Endodermal cell (in vitro differentiated cells): Measurements from ENCODE around the gene PVALEF. TPM values are rescaled to one million over a fixed set of nuclear protein-coding genes. Genes with fewer than 3 reads are reported as not detected.

Source experiments
- DNase-seq: peaks from one replicate; pipeline ENCODE4 v3.0.0-alpha.2; 2017
- H3K27ac ChIP-seq: 2 replicates; pipeline ENCODE4 v1.5.1; 2013; ENCODE audit warnings: mild to moderate bottlenecking, low read depth, low read length, moderate library complexity
- H3K27me3 ChIP-seq: 2 replicates; pipeline ENCODE4 v1.6.1; 2013; ENCODE audit warnings: mild to moderate bottlenecking, low read length, moderate library complexity; ENCODE audit not compliant: insufficient read depth, control insufficient read depth, poor library complexity, severe bottlenecking
- H3K36me3 ChIP-seq: 2 replicates; pipeline ENCODE4 v1.7.0; 2013; ENCODE audit warnings: mild to moderate bottlenecking, low read length, moderate library complexity; ENCODE audit not compliant: control insufficient read depth, insufficient read depth
- H3K4me1 ChIP-seq: one replicate; pipeline ENCODE4 v1.7.0; 2013; ENCODE audit warnings: low read length; ENCODE audit not compliant: control insufficient read depth, insufficient read depth
- H3K4me3 ChIP-seq: 2 replicates; pipeline ENCODE4 v1.5.1; 2013; ENCODE audit warnings: mild to moderate bottlenecking, low read length, moderate library complexity
- H3K9ac ChIP-seq: 2 replicates; pipeline ENCODE4 v1.6.1; 2013; ENCODE audit warnings: mild to moderate bottlenecking, low read length, moderate library complexity; ENCODE audit not compliant: poor library complexity, severe bottlenecking; ENCODE audit errors: extremely low read depth
- H3K9me3 ChIP-seq: 2 replicates; pipeline ENCODE4 v1.6.1; 2013; ENCODE audit warnings: mild to moderate bottlenecking, low read length, moderate library complexity; ENCODE audit not compliant: control insufficient read depth
- H3K27ac Mint-ChIP-seq: 2 replicates; pipeline ENCODE4 v1.8.0; 2020; ENCODE audit warnings: mixed read lengths
- H3K27me3 Mint-ChIP-seq: 2 replicates; pipeline ENCODE4 v1.8.0; 2021; ENCODE audit warnings: mild to moderate bottlenecking, mixed read lengths; ENCODE audit not compliant: insufficient read depth
- H3K36me3 Mint-ChIP-seq: 2 replicates; pipeline ENCODE4 v1.8.0; 2020; ENCODE audit warnings: low read depth, mixed read lengths
- H3K4me1 Mint-ChIP-seq: 2 replicates; pipeline ENCODE4 v1.8.0; 2020; ENCODE audit warnings: mixed read lengths
- H3K4me3 Mint-ChIP-seq: 2 replicates; pipeline ENCODE4 v1.8.0; 2020; ENCODE audit warnings: mild to moderate bottlenecking, moderate library complexity, mixed read lengths
- H3K9me3 Mint-ChIP-seq: 2 replicates; pipeline ENCODE4 v1.8.0; 2020; ENCODE audit warnings: mild to moderate bottlenecking, mixed read lengths
- WGBS, 2 experiments: methylation state at CpG; one replicate each; pipeline versions ENCODE4 v1.1.5 to v1.1.7; 2013; ENCODE audit warnings: missing lambda C conversion rate in 2 of 2, mixed read lengths in 1 of 2; ENCODE audit not compliant: insufficient coverage in 1 of 2, insufficient read length in 1 of 2; 5-methylcytosine and 5-hydroxymethylcytosine counted together
- total RNA-seq, 2 donors: library from RNA; stranded (reverse); fragmentation: NEBNext Ultra II Directional in 1 of 2; extraction: Animal tissue kit (Norgen Biotek cat#: 25700) in 1 of 2; gene quantifications; 2 replicates in 1 of 2; 3 replicates in 1 of 2; pipeline ENCODE4 v1.2.1, GENCODE V29; 2021
- TF ChIP-seq, protein P1 (sequence below): fragments of 200-600 bp; sonication (generic); conservative IDR thresholded peaks from 2 replicates; pipeline ENCODE4 v1.5.0; 2021; ENCODE audit warnings: antibody characterized with exemption, mild to moderate bottlenecking

The PVALEF gene
- total RNA-seq, 2 donors from 2014 or later = not detected

DNA sequence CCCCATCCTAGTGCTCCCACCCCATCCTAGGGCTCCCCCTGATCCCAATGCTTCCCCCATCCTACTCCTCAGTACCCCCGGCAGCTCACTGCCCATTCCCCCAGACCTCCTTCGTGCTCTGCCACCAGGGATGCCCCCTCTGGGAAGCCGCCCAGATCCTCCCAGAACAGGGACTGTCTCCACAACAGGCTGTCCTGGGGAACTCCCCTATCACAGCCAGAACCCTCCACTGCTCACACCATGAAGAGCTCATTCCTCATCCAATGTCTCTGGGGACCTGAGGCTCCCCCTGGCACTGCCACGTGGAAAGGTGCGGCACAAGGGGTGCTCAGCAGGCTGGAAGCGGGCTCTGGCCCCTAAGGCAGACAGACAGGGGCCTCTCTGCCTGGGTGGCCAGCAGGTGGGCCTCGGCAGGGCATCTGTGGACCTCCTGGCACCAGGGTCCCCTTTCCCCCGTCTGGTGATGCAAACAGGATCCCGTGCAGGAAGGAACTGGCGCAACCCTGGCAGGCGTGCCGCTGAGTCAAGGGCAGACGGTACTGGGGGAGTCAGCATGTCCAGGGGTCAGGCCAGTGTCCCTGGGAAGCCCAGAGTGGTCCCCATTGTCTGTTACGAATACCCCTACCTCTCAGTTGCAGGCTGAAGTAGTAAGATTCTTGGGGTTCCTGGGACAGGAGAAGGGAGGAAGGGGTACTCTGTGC lies 14.8 kb upstream of the PVALEF start:
- no peak overlapping the region for H3K27ac Mint-ChIP-seq
- H3K4me3 Mint-ChIP-seq = no peak overlapping the region
- Histone ChIP-seq H3K27me3 (no peaks in the 10 kb centered on the region), H3K9ac (no peak overlapping the region), H3K4me3 (no peak overlapping the region), H3K4me1 (no peaks in the 10 kb centered on the region), H3K27ac (no peak overlapping the region), H3K36me3 (no peaks in the 10 kb centered on the region), H3K9me3 (no peaks in the 10 kb centered on the region)
- TF ChIP-seq, protein P1, sequence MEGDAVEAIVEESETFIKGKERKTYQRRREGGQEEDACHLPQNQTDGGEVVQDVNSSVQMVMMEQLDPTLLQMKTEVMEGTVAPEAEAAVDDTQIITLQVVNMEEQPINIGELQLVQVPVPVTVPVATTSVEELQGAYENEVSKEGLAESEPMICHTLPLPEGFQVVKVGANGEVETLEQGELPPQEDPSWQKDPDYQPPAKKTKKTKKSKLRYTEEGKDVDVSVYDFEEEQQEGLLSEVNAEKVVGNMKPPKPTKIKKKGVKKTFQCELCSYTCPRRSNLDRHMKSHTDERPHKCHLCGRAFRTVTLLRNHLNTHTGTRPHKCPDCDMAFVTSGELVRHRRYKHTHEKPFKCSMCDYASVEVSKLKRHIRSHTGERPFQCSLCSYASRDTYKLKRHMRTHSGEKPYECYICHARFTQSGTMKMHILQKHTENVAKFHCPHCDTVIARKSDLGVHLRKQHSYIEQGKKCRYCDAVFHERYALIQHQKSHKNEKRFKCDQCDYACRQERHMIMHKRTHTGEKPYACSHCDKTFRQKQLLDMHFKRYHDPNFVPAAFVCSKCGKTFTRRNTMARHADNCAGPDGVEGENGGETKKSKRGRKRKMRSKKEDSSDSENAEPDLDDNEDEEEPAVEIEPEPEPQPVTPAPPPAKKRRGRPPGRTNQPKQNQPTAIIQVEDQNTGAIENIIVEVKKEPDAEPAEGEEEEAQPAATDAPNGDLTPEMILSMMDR = no peak
- no peaks in the 10 kb centered on the region for H3K4me1 Mint-ChIP-seq
- no peaks in the 10 kb centered on the region for H3K9me3 Mint-ChIP-seq
- no peak for DNase-seq
- 91 to 97% methylated on average over 10 to 14 of the region's 14 CpGs for WGBS, 2 experiments
- no peaks in the 10 kb centered on the region for H3K27me3 Mint-ChIP-seq
- H3K36me3 Mint-ChIP-seq = no peaks in the 10 kb centered on the region

DNA sequence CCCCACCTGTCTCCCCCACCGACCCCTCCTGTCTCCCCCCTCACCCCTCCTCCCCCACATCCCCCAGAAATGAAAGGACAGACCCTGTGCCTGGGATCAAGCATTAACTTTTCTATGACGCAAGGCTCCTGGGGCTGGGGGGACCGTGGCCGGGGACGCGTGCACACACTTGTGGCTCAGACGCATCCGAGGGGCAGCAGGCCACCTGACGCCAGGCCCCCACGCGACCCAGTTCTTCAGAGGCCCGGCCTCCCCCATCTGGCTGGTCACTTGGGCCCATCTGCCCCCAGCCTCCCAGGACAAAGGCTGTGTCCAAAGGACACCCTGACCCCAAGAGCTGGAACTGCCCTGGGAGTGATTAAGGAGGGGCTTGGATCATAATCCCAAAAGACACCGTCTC lies 14.0 kb upstream of the PVALEF start:
- Histone ChIP-seq H3K9me3 (no peaks in the 10 kb centered on the region), H3K36me3 (no peaks in the 10 kb centered on the region), H3K27ac (no peak overlapping the region), H3K4me1 (no peaks in the 10 kb centered on the region), H3K27me3 (no peaks in the 10 kb centered on the region), H3K4me3 (no peak overlapping the region), H3K9ac (no peak overlapping the region)
- Mint-ChIP-seq H3K4me1 (no peaks in the 10 kb centered on the region), H3K4me3 (no peak overlapping the region), H3K9me3 (no peaks in the 10 kb centered on the region), H3K36me3 (no peaks in the 10 kb centered on the region), H3K27ac (no peak overlapping the region), H3K27me3 (no peaks in the 10 kb centered on the region)
- 97% methylated on average over 6 to 12 of the region's 13 CpGs for WGBS, 2 experiments
- DNase-seq = no peak
- TF ChIP-seq, protein P1 = no peak

DNA sequence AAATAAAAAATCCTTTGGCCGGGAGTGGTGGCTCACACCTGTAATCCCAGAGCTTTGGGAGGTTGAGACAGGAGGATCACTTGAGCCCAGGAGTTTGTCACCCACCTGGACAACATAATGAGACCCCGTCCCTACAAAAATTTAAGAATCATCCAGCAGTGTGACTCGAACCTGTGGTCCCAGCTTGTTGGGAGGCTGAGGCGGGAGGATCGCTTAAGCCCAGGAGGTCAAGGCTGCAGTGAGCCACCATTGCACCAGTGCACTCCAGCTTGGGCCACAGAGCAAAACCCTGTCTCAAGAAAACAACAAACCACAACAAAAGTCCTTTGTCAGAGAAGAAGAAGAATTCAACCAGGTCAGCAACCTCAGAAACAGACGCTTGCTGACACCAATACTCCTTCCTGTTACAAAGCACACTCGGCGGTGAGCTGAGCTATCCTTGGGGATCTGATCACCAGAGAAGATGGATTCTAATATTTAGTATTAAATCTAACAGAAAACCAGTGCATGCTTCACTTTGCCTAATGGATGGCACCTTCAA lies 12.9 kb upstream of the PVALEF start:
- Histone ChIP-seq H3K4me3 (no peak overlapping the region), H3K27me3 (no peaks in the 10 kb centered on the region), H3K4me1 (no peaks in the 10 kb centered on the region), H3K36me3 (no peaks in the 10 kb centered on the region), H3K27ac (no peak overlapping the region), H3K9me3 (no peaks in the 10 kb centered on the region), H3K9ac (no peak overlapping the region)
- Mint-ChIP-seq H3K4me1 (no peaks in the 10 kb centered on the region), H3K4me3 (no peak overlapping the region), H3K9me3 (no peaks in the 10 kb centered on the region), H3K27ac (no peak overlapping the region), H3K27me3 (no peaks in the 10 kb centered on the region), H3K36me3 (no peaks in the 10 kb centered on the region)
- TF ChIP-seq, protein P1 = no peak
- whole genome bisulfite sequencing, 2 experiments = 82% methylated on average over 8 of the region's 8 CpGs; no CpG with 5 or more reads in 1 of the 2 experiments
- DNase-seq = no peak
